Airway epithelial cell (primary cell): ENCODE data around the gene MAG. TPM values are rescaled to one million over a fixed set of nuclear protein-coding genes. Genes with fewer than 3 reads are reported as not detected.

ENCODE experiments used
- total RNA-seq: library from RNA; depleted of rRNA; stranded (reverse); fragments of >200 nt; gene quantifications from 2 replicates; pipeline ENCODE4 v1.2.3, GENCODE V29; 2015

The MAG gene, protein sequence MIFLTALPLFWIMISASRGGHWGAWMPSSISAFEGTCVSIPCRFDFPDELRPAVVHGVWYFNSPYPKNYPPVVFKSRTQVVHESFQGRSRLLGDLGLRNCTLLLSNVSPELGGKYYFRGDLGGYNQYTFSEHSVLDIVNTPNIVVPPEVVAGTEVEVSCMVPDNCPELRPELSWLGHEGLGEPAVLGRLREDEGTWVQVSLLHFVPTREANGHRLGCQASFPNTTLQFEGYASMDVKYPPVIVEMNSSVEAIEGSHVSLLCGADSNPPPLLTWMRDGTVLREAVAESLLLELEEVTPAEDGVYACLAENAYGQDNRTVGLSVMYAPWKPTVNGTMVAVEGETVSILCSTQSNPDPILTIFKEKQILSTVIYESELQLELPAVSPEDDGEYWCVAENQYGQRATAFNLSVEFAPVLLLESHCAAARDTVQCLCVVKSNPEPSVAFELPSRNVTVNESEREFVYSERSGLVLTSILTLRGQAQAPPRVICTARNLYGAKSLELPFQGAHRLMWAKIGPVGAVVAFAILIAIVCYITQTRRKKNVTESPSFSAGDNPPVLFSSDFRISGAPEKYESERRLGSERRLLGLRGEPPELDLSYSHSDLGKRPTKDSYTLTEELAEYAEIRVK
- not detected in 2 replicates for total RNA-seq

DNA sequence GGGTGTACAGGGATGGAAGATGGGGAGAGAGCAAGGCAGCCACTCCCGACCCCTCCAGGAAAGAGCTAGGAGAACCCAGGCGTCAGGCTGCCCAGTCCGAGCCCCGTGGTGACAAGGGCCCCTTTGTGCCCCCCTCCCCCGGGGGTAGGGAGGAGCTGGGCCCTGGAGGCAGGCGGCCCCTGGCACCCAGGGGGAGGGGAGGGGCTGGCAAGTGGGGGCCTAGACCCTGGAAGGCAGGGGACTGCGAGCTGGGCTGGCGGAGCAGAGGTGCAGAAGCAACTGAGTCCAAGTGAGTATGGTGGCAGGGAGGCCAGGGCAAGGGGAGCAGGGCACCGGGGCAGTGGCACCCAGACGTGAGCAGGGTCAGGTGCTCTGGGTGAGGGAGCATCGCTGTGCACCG lies at the start of gene MAG:
Gene MAG (plus strand): TSS at position 246 of the 400 bp plus-strand sequence. CDS start 3,248 bp downstream, outside the sequence.

DNA sequence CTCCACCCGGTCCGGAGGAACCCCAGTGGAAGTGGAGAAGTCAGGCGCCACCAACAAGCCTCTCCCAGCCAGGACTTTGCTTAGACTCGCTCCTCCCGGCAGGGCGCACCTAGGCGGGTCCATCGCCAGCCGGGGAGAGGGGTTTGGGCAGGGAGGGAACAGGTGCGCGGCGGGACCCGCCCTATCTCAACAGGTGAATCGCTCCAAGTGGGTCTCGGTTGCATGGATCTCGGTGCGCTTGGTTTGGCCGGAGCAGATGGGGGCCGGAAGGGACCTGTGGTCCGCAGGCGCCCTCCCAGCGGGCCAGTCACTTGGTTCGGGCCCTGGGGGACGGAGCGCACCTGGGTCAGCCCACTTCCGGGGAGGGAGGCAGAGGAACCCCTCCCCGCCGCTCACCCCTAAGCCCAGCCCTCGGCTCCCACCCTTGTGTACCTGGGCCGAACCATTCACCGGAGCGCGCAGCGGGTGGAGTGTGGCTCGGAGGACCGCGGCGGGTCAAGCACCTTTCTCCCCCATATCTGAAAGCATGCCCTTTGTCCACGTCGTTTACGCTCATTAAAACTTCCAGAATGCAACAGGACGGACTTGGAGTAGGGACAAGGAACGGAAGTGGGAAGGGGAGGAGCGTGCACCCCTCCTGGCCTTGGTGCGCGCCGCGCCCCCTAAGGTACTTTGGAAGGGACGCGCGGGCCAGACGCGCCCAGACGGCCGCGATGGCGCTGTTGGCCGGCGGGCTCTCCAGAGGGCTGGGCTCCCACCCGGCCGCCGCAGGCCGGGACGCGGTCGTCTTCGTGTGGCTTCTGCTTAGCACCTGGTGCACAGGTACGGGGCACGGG lies 43.4 kb upstream of the MAG start, which contains the start of gene LSR:
Gene LSR (plus strand): TSS at position 693 of the 836 bp plus-strand sequence. CDS start 21 bp downstream, at position 714.

DNA sequence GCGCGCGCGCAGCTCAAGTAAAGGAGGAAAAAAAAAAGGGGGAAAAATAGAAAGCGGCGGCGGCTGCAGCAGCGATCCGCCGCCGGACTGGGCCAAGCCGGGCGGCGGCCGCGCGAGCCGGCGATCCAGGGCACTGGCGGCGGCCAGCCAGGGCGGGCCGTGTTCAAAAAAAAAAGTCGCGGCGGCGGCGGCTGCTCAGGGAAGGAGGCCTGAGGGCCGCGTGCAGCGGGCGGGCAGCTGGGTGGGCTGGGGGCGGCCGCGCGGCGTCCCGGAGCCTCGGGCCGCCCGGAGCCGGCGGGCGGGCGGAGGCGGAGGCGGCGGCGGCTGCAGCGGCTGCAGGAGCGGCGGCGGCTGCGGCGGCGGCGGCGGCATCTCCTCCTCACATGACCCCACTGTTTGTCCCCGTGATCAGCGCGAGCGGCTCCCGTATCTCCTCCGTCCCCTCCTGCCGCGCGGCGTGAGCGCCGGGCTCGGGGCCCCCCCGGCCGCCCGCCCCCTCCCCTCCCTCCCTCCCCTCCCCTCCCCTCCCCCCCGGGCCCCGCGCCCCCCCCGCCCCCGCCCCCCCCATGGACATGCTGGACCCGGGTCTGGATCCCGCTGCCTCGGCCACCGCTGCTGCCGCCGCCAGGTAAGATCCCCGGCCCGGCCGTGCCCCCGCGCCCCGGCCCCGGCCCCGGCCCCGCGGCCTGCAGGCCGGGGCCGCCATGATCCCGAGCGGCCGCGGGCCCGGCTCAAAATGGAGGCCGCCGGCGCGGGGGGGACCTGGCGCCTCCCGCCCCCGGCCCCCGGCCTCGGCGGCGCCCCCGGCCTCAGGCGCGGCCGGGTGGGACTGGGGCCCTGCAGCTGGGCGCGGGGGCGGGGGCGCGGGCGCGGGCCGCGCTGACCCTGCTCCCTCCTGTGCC lies 23.2 kb upstream of the MAG start, which contains the start of gene USF2:
Gene USF2 (plus strand): TSS at position 427 of the 902 bp plus-strand sequence. CDS start 140 bp downstream, at position 567.

DNA sequence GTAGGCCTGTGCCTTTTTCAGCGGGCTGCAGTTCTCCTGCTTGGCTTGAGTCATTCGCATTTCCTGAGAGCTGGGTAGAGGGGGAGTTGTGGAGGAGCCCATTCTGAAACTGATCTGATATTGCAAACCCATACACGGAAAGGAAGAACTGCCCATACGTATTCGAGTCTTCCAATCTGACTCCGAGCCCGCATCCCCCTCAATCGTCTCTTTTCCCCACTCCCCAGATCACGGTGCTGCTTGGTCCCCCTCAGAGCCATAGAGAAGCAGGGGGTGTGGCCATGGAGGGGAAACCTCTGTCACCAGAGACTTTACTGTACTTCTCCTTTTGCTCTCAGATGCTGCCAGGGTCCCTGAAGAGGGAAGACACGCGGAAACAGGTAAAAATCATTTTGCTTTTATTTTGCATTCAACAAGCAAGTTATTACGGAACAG lies 36.9 kb downstream of the MAG start, which contains the start of gene CD22:
Gene CD22 (plus strand): TSS at position 337 of the 435 bp plus-strand sequence. CDS start 2,854 bp downstream, outside the sequence.

DNA sequence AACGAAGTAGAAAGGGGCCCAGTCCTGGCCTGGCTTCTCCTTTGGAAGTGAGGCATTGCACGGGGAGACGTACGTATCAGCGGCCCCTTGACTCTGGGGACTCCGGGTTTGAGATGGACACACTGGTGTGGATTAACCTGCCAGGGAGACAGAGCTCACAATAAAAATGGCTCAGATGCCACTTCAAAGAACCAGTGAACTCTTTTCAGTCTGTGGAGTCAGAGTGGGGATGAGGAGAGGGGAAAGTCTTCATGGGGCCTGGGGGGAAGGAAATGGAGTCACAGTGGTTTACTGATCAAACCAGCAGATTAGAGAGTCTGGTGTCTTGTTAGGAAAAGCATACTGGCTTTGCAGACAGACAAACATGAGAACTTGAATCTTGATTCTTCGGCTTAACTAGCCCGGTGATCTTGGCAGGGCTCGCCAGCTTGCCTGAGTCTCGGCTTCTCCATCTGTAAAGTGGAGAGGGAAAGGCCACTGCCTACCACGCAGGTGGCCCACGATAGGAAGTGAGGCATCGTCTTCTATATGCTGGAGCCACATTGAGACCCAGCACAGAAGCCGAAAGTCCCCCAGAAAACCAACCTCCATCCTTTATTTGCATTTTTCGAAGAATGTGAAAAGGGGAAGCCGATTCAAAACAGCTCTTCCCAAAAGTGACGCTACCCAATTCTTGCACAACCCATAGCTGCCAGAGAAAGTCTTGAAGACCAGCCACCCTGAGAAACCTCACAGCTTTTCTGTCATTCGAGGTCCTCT lies 55.4 kb downstream of the MAG start, which contains the start of gene FFAR1:
Gene FFAR1 (plus strand): TSS at position 732 of the 759 bp plus-strand sequence. CDS start 3,650 bp downstream, outside the sequence.

DNA sequence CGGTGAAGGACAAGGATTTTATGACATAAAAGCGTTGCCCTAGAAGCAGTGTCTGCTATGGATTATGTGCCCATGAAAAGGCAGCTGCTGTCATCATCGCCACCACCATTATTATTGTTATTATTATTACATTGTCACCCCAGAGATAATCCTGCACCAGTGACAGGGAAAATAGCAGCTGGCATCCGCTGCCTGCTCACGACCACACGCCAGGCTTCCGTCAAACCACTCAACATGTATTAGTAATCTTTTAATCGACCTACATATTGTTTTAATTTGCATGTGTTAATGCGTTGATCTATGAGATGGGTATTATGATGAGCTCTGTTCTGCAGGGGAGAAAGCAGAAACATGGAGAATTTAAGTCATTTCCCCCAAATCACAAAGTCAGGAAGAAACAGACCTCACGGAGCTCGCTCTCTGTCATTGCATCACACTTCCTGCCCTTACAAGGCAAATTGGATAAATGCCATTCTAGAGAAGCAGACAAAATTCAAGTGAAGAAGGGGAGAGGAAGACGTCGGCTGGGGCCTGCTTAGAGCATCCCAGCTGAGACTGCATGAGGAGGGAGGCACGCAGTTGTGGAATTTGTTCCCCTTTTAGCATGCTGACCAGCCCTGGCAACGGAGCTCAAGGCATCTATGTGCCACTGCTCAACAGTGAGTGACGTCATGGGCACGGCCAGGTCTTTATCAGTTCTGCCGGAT lies 66.1 kb downstream of the MAG start, which contains the start of gene FFAR3:
Gene FFAR3 (plus strand): TSS at position 594 of the 707 bp plus-strand sequence. CDS start 431 bp downstream, outside the sequence.

Other genes starting within 250 kb of the MAG start
- gene FXYD3, start 176.3 kb upstream of the MAG start, total RNA-seq, result 517 and 658 TPM in 2 replicates
- gene LGI4, start 157.1 kb upstream of the MAG start, total RNA-seq, result not detected in 2 replicates
- gene FXYD1, start 153.3 kb upstream of the MAG start, total RNA-seq, result not detected in 2 replicates
- gene FXYD7, start 148.9 kb upstream of the MAG start, total RNA-seq, result not detected in 2 replicates
- 80.3 and 113 TPM in 2 replicates for gene FXYD5, start 137.4 kb upstream of the MAG start, total RNA-seq
- not detected in 2 replicates for gene FAM187B, start 63.4 kb upstream of the MAG start, total RNA-seq
- 85.6 and 108 TPM in 2 replicates for gene LSR, start 43.2 kb upstream of the MAG start, total RNA-seq
- gene USF2, start 23.2 kb upstream of the MAG start, total RNA-seq, result 63.3 and 75.7 TPM in 2 replicates
- not detected in 2 replicates for gene HAMP, start 9.6 kb upstream of the MAG start, total RNA-seq
- gene CD22, start 37.0 kb downstream of the MAG start, total RNA-seq, result not detected in 2 replicates
- not detected in 2 replicates for gene FFAR1, start 55.7 kb downstream of the MAG start, total RNA-seq
- gene FFAR3, start 66.3 kb downstream of the MAG start, total RNA-seq, result not detected in 2 replicates
- not detected in 2 replicates for gene GPR42, start 78.9 kb downstream of the MAG start, total RNA-seq
- gene FFAR2, start 156.1 kb downstream of the MAG start, total RNA-seq, result not detected in 2 replicates
- gene KRTDAP, start 198.3 kb downstream of the MAG start, total RNA-seq, result 40.4 and 58.3 TPM in 2 replicates
- gene DMKN, start 221.5 kb downstream of the MAG start, total RNA-seq, result 490 and 661 TPM in 2 replicates
- gene SBSN, start 236.2 kb downstream of the MAG start, total RNA-seq, result 62.1 and 80.8 TPM in 2 replicates
- gene GAPDHS, start 241.3 kb downstream of the MAG start, total RNA-seq, result not detected in 2 replicates